ENCODE results near the gene GPX2.

Gene GPX2

DNA sequence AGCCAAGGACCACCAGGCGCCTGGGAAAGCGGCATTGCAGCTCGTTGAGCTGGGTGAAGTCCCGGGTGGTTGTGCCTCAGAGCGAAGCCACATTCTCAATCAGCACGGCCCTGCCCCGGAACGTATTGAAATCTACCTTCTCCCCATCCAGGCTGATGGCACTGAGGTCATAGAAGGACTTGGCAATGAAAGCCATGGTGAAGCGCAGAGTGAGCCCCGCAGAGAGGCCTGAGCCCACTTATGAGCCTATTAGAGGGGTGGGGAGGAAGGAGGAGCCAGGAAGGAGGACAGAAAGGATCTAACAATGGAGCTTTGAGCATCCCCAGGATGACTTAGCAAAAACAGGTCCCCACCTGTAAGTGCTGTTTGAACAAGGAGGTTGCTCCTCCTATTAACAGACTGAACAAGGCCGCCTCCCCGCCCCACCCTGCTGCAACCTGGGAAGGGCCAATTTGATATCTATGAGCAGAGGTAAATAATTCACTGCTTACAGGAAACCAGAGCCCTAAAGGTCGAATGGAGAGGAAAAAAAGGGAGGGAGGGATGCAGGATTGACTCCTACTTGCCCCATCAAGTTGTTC is at the start of gene GPX2:
GPX2 (minus strand) TSS at position 215 of the 581 bp plus-strand sequence; CDS start at position 196, 19 bp downstream.
- no peak for DNase-seq (ENCODE audit: low read depth in 1 of 2, low spot score in 1 of 2)

DNA sequence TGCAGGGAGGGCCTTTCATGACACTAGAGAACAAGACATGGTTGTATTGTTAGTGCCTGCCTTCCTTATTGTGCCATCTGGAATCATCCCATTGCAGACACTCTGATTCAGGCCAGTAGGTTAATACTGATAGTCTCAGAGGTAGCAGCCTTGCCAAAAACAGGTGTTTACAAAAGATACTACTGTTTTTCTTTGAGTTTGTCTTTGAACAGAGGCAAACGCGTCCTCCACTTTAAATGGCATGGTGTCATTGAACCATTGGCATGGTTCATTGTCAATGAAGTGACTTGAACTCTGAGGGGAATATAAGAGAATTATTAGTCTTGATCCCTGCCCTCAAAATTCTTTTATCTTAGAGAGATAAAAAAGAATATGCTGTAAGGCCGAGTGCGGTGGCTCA is 48.4 kb upstream of the GPX2 start:
- no peak for DNase-seq (ENCODE audit: low read depth in 1 of 2, low spot score in 1 of 2)

DNA sequence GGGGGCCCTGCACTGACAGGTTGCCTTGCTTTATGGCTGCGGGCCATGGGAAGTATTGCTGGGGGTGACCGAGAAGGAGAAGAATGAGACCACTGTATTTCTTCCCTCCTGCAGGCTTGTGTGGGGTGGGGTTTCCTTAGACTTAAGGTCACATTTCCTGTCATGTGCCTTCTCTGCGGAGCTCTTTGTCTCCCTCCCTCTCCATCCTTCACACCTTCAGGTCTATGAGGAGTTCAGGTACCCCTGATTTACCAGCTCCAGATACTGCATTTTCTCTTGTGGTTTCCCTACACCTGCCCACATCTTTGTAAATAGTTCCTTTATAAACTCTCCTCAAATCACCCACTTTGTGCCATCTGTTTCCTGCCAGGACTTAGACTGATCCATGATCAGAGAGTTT is 47.8 kb upstream of the GPX2 start:
- no peak for DNase-seq (ENCODE audit: low read depth in 1 of 2, low spot score in 1 of 2)

DNA sequence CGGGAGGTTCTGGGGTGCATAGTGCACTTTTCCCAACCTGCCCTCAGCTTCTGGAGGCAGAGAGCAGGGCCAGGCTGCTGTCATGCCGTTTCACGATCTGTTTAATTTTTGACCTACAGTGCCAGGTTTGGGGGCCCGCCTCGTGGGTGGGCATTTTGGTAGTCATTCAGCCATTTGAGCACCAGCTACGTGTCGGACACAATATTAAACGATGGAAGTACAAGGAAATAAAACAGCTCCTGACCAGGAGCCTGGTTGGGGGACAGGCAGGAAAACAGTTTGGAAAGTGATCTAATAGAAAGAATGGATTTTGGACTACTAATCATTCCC is 44.9 kb upstream of the GPX2 start:
- DNase-seq (ENCODE audit: low read depth in 1 of 2, low spot score in 1 of 2): no peak

DNA sequence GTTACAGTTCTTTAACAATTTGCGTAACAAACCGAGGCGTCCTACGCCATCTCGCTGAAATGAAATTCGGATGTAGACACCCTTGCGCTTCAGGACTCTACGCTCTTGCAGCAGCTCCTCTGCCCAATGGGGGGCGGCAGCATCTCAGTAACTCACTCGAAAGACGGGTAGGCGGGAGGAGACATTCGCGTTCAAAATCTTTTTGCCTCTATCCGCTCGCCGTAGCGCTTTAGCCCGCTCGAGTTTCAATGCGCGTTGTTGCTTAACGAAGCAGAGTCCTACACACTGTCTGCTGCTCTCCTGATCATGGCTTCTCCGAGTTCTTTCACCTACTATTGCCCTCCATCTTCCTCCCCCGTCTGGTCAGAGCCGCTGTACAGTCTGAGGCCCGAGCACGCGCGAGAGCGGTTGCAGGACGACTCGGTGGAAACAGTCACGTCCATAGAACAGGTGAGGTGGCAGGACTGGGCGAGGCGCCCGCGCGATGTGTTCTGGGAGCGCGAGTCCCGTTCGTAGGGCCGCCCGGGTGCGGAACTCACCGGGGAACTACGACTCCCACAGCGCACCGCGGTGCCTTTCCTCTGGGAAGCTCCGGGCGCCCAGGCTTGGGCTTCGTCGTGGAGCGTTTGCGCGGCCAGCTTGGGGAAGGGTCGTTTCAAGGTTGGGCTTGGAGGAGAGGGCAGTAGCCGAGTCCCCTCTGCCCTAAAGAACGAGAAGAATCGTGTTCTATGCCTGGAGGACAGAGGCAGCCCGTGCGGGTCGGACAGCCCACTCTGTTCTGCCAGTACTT is 44.3 kb upstream of the GPX2 start, which contains the start of gene FNTB:
FNTB (plus strand) TSS at position 248 of the 790 bp plus-strand sequence; CDS start at position 307, 59 bp downstream.
- DNase-seq (ENCODE audit: low read depth in 1 of 2, low spot score in 1 of 2): peak; percentile 77 to 85

DNA sequence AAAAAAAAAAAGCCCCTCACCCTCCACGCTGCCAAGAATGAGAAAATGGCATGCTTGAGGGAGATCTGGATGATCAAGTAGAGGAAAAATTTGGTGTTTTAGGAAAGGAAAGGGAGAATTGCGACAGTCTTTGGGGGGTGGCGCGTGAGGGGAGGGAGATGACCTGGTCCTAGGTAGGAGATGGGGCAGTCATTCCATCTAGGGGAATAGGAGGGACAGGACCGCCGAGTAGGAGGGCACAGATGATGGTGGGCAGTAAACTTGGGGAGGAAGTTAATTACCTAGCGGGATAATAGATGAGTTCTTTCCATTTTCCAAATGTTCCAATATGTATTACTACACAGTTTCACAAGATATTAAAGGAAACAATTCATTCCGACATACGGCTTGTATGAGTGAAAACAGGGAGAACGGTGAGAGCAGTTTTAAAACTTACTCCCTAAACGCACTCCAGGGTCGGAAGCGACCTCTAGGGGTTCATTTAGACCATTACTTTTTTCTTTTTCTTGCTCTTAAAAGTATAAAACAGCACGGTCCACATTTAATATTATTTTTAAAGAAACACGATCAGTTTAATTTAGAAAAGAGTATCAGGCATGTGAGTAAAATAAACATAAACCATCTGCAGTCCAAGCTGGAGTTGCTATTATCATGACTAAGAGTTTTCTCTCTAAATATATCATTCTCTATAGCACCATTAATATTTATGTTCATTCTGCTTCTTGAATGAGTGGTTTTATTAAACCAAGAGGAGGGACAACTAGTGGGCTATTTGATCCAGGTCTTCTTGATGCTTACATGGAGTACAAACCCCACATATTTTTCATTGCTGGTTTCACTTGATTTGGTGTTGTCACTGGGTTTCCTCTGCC is 41.1 kb upstream of the GPX2 start:
- no peak for DNase-seq (ENCODE audit: low read depth in 1 of 2, low spot score in 1 of 2)

DNA sequence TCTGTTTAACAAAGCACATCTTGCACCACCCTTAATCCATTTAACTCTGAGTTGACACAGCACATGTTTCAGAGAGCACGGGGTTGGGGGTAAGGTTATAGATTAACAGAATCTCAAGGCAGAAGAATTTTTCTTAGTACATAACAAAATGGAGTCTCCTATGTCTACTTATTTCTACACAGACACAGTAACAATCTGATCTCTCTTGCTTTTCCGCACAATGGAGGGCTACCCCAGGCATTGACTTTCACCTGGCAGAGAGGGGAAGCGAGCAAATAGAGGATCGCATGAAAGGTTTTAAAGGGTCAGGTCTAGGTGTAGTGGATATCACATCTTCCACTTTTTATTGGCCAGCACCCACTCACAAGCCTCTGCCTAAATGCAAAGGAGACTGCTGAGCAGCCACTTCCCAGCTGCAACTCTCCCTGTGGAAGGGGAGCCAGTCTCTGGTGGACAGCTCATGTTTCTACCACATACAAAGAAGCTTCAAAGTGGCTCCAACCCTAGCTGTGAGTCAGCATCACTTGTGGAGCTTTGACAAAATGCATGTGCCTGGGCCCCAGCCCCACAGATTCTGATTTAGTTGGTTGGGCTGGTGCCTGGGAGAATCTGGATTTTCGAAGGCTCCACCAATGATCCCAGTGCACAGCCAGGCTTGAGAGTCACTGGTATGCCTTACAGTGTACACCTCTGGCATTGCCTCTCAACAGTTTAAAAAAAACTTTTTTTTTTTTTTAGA is 37.0 kb upstream of the GPX2 start:
- DNase-seq (ENCODE audit: low read depth in 1 of 2, low spot score in 1 of 2): no peak

DNA sequence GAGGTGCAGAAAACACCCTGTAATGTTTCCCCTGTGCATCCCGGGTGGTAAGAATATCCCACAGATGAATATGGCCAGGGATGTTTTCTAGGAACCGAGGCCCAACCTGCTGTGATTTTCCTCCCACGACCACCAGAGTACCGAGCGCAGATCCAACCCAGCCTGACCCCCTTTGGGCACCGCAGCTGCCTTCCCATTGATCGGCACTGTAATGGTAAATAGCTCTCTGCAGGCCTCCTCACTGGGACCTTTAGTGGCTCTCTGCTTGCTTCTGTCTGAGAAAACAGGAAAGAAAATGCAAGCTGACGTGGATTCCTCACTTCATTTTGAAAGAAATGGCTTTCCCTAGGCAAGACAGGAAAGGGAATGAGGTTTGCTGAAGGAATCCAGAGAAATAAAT is 32.0 kb upstream of the GPX2 start:
- no peak for DNase-seq (ENCODE audit: low read depth in 1 of 2, low spot score in 1 of 2)

DNA sequence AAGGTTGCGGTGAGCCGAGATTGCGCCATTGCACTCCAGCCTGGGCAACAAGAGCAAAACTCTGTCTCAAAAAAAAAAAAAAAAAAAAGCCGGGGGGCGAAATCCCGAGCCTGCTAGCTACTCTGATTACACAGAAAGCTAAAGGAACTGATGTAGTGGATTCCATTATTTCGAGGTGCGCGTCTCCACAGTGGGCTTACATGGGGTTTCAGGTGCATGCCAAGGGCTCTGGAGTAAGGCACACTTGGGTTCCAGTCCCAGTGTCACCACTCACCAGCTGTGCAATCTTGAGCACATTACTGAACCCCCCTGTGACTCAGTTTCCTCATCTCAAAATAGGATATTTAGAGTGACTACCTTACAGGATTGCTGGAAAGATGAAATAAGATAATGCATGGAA is 31.3 kb upstream of the GPX2 start:
- DNase-seq (ENCODE audit: low read depth in 1 of 2, low spot score in 1 of 2): no peak

DNA sequence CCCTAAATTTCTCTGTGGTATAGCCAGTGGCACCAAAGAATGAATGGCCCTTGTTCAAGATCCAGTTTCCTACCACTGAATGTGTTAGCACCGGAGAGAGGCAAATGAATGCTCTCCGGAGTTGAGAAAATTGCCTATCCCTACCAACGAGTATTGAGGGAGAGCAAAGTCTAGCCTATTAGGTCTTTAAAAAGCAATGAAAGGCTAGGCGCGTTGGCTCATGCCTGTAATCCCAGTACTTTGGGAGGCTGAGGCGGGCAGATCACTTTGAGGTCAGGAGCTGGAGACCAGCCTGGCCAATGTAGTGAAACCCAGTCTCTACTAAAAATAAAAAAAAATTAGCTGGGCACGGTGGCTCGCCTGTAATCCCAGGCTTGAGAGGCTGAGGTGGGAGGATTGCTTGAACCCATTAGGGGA is 30.5 kb upstream of the GPX2 start:
- DNase-seq (ENCODE audit: low read depth in 1 of 2, low spot score in 1 of 2): no peak

DNA sequence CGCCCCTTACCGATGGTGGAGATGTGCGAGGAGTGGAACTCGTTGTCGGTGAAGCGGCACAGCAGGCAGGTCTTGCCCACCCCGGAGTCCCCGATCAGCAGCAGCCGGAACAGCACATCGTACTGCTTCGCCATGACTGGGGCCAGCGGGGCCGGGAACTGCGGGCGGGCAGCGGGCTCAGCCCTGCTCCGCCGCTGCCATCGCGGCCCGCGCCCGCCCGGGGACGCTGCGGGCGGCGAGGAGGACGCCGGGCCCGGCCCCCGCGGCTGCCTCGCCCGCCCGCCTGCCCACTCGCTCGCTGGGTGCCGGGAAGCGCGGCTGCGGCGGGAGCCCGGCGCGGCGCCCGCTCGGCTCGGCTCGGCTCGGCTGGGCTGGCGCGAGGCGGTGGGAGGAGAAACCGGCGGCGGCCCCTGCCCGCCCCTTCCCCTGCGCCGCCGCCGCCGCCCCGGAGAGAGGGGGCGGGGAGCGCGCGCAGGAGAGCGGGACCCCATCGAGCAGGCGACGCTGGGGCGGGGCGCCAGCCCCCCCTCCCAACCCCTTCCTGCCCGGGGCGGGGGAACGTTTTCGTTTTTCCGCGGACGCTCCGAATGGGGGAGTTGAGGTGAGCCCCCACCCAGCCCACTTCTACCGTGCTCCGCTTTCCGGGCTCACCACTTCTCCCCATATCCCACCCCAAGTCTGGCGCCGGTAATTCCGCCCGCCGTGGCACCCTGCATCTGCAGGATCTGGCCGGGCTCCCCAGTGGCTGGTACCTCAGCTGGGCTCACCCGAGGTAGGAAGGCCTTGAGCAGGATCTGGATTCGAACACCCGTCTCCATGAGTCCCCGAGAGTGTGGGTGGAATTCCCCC is 29.6 kb upstream of the GPX2 start, which contains the start of gene RAB15:
RAB15 (minus strand) TSS at position 394 of the 849 bp plus-strand sequence; CDS start at position 134, 260 bp downstream.
- DNase-seq (ENCODE audit: low read depth in 1 of 2, low spot score in 1 of 2): peak in 1 of 2 donors; percentile 16

DNA sequence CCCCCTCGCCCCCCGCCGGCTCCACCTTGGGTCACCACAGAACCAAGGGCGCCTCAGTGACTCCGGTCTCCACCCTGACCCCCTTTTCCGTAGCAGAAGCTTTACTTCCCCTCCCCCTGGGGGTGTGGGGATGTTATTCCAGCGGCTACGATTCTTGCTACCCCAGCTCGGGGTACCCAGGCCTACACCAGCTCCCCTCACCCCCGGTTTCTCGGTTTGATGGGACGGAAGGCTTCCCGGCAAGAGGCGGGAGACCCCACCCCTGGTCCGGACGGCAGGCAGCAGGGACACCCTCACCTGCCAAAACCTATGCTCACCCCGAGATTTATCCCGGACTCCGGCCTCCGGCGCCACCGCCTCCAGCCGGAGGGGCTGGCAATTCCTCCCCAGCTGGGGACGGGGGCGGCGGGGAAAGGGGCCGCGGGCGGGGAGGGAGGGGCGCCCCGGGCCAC is 29.0 kb upstream of the GPX2 start:
- no peak for DNase-seq (ENCODE audit: low read depth in 1 of 2, low spot score in 1 of 2)

DNA sequence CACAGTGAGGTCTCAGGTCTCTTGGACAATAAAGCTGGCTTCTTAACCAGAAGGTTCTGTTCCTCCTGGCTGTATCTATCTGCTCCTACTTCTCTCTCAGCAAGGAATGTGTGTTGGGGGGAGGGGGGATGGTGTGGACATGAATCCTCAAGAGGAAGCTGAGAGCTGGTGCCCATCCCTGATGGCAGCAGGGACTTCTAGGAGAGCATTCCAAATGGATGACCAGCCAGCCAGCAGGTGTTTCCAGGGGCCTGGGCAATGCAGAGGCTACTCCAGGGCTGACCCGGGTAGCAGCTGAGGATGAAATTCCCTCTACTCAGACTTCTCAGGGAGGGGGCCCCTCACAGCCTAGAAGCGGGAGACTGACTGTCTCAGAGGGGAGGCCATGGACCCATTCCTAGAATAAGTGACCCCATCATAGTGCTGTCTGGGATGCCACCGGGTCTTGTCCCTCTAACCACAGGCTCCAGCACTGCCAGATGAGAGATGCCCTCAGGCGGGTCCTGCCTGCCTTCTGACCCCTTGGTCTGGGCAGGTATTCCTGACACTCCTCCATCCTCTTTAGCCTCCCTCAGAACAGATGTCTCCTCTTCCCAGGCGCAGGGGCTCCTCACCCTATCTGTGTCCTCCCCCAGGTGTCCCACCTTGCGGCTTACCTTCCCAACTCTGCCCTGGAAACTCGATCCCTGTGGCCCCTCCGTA is 28.4 kb upstream of the GPX2 start:
- DNase-seq (ENCODE audit: low read depth in 1 of 2, low spot score in 1 of 2): no peak

DNA sequence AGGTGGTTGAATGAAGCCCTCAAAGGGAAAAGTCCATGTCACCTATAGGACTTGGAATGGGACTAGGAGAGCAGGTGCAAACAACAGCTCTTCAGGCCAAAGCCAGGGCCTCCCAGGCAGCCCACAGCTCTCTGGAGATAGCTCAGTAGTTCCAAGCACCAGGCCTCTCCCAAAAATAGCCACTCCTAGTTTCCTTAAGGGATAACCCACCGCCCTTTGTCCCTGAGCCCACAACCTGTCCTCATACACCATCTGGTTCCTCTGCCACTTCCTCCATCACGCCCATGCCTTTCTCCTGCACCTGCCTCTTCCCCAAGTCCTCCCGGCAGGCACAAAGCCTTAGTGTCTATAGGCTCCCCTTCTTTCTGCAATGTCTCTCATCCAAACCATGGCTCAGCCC is 27.5 kb upstream of the GPX2 start:
- DNase-seq (ENCODE audit: low read depth in 1 of 2, low spot score in 1 of 2): no peak

DNA sequence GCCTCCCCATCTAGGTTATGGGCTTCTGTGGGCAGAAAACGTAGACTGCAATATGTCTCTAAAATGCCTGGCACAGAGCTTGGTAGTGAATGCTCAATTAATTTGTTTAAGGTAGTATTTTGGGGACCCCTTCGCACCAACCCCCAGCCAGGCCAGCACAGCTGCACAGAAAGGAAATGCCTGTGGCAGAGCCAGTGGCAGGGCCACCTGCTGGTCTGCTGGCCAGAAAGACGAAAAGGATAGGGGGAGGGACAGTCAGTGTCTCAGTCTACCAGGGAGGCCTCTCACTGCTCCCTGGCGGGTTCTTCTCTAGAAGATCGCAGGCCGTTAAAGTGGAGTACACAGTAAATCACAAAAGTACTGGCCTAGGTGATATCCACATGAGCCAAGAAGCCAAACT is 26.1 kb upstream of the GPX2 start:
- no peak for DNase-seq (ENCODE audit: low read depth in 1 of 2, low spot score in 1 of 2)

DNA sequence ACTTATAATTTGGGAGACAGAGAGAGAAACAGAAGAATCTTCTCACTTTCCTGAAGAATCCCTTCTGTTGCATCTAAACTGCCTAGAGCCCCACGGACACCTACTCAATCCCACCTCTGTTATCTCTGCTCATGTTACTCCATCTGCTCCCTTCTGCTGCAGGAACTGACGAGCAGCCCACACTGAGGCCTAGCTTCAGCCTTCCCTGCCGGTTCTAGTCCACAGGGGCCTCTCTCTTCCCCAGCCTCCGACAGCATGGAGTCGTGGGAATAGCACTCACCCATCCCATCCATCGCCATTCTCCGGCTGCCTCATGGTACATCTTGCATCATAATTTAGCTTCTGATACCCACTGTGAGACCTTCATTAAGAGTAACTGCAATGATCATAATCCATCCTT is 25.6 kb upstream of the GPX2 start:
- no peak for DNase-seq (ENCODE audit: low read depth in 1 of 2, low spot score in 1 of 2)

DNA sequence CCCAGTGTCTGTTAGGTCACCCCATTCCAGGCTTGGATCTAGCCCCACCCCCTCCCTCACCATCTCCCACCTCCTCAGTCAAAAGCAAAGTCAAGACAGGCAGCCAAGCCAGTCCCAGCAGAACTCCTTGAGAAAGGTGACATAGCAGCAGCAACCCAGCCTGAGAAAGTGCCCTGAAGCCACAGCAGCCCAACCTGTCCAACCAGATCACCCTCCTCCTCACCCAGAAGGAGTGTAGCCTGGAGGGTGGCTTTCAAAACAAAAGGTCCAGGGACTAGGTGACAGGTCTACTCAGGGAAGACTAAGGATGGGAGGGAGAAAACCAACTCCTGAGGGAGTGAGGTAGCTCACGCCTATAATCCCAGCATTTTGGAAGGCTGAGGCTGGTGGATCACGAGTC is 24.4 kb upstream of the GPX2 start:
- DNase-seq (ENCODE audit: low read depth in 1 of 2, low spot score in 1 of 2): no peak

DNA sequence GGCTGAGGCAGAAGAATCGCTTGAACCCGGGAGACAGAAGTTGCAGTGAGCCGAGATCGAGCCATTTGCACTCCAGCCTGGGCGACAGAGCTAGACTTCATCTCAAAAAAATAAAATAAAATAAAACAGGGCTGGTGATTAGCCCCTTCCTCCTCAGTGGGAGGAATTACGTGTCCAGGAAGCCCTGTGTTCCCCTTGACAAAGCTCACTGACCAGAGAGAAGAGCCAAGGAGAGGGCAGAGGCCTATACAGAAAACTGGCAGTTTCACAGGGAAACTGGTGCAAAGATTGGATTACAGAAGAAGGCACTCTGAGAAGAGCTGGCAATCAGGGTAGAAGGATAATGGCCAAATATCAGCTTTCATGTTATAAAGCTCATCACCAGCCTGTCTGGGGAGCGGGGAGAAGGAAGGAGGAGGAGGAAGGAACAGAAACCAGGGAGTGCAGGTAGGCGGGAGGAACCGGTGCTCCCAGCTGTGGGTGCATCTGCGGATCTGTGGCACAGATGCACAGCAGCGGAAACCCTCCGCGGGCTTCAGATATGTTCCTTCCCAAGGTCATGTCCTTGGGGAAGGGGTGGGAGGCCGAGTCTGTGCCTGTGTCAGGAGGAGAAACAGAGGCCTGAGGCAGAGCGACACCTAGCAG is 22.9 kb upstream of the GPX2 start:
- no peak for DNase-seq (ENCODE audit: low read depth in 1 of 2, low spot score in 1 of 2)

DNA sequence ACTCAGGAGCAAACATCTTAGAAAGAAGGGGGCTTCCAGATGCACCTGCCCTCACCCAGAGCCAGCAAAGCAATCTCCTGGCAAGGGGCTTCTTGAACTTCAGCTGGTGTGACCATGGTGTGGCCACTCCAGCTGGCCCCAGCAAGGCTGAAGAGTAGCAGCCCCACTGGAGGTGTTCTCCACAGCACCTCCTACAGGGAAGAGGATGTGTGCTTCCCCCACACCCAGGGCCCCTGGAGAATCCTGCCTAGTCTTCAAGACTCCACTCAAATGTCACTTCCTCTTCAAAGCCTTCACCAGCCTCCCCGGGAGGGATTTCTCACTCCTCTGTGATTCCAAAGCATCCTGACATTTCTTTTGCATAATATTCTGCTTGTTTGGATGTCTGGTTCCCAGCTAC is 21.1 kb upstream of the GPX2 start:
- no peak for DNase-seq (ENCODE audit: low read depth in 1 of 2, low spot score in 1 of 2)
